Mesenchymal stem cell (in vitro differentiated cells and primary cell): ENCODE results near the gene NACC2.

Experiments used
- DNase-seq: peaks from one replicate; pipeline ENCODE4 v3.0.0-alpha.2; 2013
- H2AFZ ChIP-seq: one replicate; pipeline ENCODE4 v1.6.1; 2013; ENCODE audit warnings: low read depth, mild to moderate bottlenecking, control low read depth, inconsistent platforms, low read length, moderate library complexity
- H2AK5ac ChIP-seq: 2 replicates; pipeline ENCODE4 v1.6.1; 2013; ENCODE audit warnings: low read length, moderate library complexity, mild to moderate bottlenecking, inconsistent platforms; ENCODE audit not compliant: severe bottlenecking
- H2BK120ac ChIP-seq: one replicate; pipeline ENCODE4 v1.6.1; 2013; ENCODE audit warnings: low read depth, mild to moderate bottlenecking, inconsistent platforms, low read length, moderate library complexity
- H2BK12ac ChIP-seq, 2 experiments: one replicate each; pipeline ENCODE4 v1.6.1; 2013; ENCODE audit warnings: inconsistent platforms in 2 of 2, low read length in 2 of 2, mild to moderate bottlenecking in 2 of 2, moderate library complexity in 2 of 2, control low read depth in 1 of 2
- H2BK15ac ChIP-seq: one replicate; pipeline ENCODE4 v1.6.1; 2013; ENCODE audit warnings: mild to moderate bottlenecking, low read depth, inconsistent platforms; ENCODE audit not compliant: poor library complexity, severe bottlenecking
- H2BK5ac ChIP-seq: 2 replicates; pipeline ENCODE4 v1.6.1; 2013; ENCODE audit warnings: low read depth, mild to moderate bottlenecking, low read length, control low read depth, inconsistent platforms; ENCODE audit not compliant: poor library complexity, severe bottlenecking
- H3K14ac ChIP-seq, 2 experiments: one replicate each; pipeline ENCODE4 v1.6.1; 2013; ENCODE audit warnings: inconsistent platforms in 2 of 2, low read length in 2 of 2, control low read depth in 1 of 2, mild to moderate bottlenecking in 1 of 2, moderate library complexity in 1 of 2
- H3K18ac ChIP-seq, 2 experiments: one replicate each; pipeline ENCODE4 v1.6.1; 2013; ENCODE audit warnings: inconsistent platforms in 2 of 2, low read length in 2 of 2, control low read depth in 1 of 2, low read depth in 1 of 2, mild to moderate bottlenecking in 1 of 2
- H3K23ac ChIP-seq, 2 experiments: one replicate each; pipeline ENCODE4 v1.6.1; 2013; ENCODE audit warnings: inconsistent platforms in 2 of 2, low read length in 2 of 2, mild to moderate bottlenecking in 2 of 2, moderate library complexity in 2 of 2, control low read depth in 1 of 2
- H3K27ac ChIP-seq: 2 replicates; pipeline ENCODE4 v1.5.1; 2013; ENCODE audit warnings: mild to moderate bottlenecking, moderate library complexity, low read length, control low read depth, inconsistent platforms; ENCODE audit not compliant: poor library complexity, severe bottlenecking
- H3K27me3 ChIP-seq, 2 experiments: 2 replicates each; pipeline versions ENCODE4 v1.6.1 to v1.7.0; 2013; ENCODE audit warnings: low read length in 2 of 2, mild to moderate bottlenecking in 2 of 2, moderate library complexity in 2 of 2, control low read depth in 1 of 2, inconsistent platforms in 1 of 2; ENCODE audit not compliant: control insufficient read depth in 1 of 2, insufficient read depth in 1 of 2
- H3K36me3 ChIP-seq, 2 experiments: 2 replicates each; pipeline versions ENCODE4 v1.6.1 to v1.7.0; 2013; ENCODE audit warnings: low read length in 2 of 2, control low read depth in 1 of 2, inconsistent platforms in 1 of 2, low read depth in 1 of 2, mild to moderate bottlenecking in 1 of 2; ENCODE audit not compliant: insufficient read depth in 2 of 2, control insufficient read depth in 1 of 2
- H3K4ac ChIP-seq, 2 experiments: one replicate each; pipeline ENCODE4 v1.6.1; 2013; ENCODE audit warnings: inconsistent platforms in 2 of 2, low read length in 2 of 2, mild to moderate bottlenecking in 2 of 2, moderate library complexity in 2 of 2, control low read depth in 1 of 2, low read depth in 1 of 2
- H3K4me1 ChIP-seq: 2 replicates; pipeline ENCODE4 v1.6.1; 2013; ENCODE audit warnings: low read depth, low read length, control low read depth; ENCODE audit not compliant: control insufficient read depth, insufficient read depth
- H3K4me2 ChIP-seq: 2 replicates; pipeline ENCODE4 v1.6.1; 2013; ENCODE audit warnings: low read length, mild to moderate bottlenecking, inconsistent platforms; ENCODE audit not compliant: poor library complexity, severe bottlenecking
- H3K4me3 ChIP-seq, 2 experiments: 2 replicates each; pipeline versions ENCODE4 v1.5.1 to v1.7.0; 2013; ENCODE audit warnings: low read length in 2 of 2, mild to moderate bottlenecking in 2 of 2, control low read depth in 1 of 2, low read depth in 1 of 2; ENCODE audit not compliant: insufficient read depth in 1 of 2
- H3K79me1 ChIP-seq: replicated peaks from 2 replicates; pipeline ENCODE4 v1.6.1; 2013; ENCODE audit warnings: mild to moderate bottlenecking, control low read depth, low read length, inconsistent platforms; ENCODE audit not compliant: poor library complexity, severe bottlenecking
- H3K9ac ChIP-seq: 2 replicates; pipeline ENCODE4 v1.7.0; 2013; ENCODE audit warnings: mild to moderate bottlenecking, low read length, moderate library complexity
- H3K9me3 ChIP-seq: 2 replicates; pipeline ENCODE4 v1.7.0; 2013; ENCODE audit warnings: mild to moderate bottlenecking, low read length; ENCODE audit not compliant: control insufficient read depth
- H4K8ac ChIP-seq: one replicate; pipeline ENCODE4 v1.6.1; 2013; ENCODE audit warnings: inconsistent platforms, mild to moderate bottlenecking, low read length, moderate library complexity
- H4K91ac ChIP-seq: one replicate; pipeline ENCODE4 v1.6.1; 2013; ENCODE audit warnings: mild to moderate bottlenecking, low read length, inconsistent platforms
- WGBS: methylation state at CpG from one replicate; pipeline ENCODE4 v1.1.7; 2013; ENCODE audit warnings: mixed read lengths; 5-methylcytosine and 5-hydroxymethylcytosine counted together

NACC2 gene

GRCh38 chr9:136010176-136010575, 84.9 kb downstream of the NACC2 start:
- Histone ChIP-seq H3K18ac (peak overlapping the region; percentile 57 to 93), H3K79me1 (peaks cover 56% of the 10 kb centered on the region), H2AFZ (no peak overlapping the region), H4K8ac (peak overlapping the region; percentile 79), H3K4me1 (peaks cover 49% of the 10 kb centered on the region), H2BK12ac (peak overlapping the region; percentile 28 to 88), H3K36me3 (peaks cover 3 to 85% of the 10 kb centered on the region in 2 experiments), H3K9me3 (no peaks in the 10 kb centered on the region), H3K4ac (peak overlapping the region; percentile 46 to 57), H3K27ac (no peak overlapping the region), H2BK5ac (no peak overlapping the region), H3K9ac (no peak overlapping the region), H3K27me3 (no peaks in the 10 kb centered on the region), H2AK5ac (no peak overlapping the region), H2BK15ac (peak overlapping the region; percentile 12), H3K4me3 (no peak overlapping the region), H3K14ac (peak overlapping the region in 1 of 2 experiments; percentile 93), H4K91ac (peak overlapping the region; percentile 77), H3K4me2 (no peak overlapping the region), H2BK120ac (no peak overlapping the region), H3K23ac (no peak overlapping the region)
- DNase-seq = no peak
- WGBS = 97% methylated on average over 17 of the region's 17 CpGs

- WGBS = 94% methylated on average over 16 of the region's 16 CpGs
- Histone ChIP-seq H2BK120ac (peak overlapping the region; percentile 4), H3K4me3 (no peak overlapping the region), H2BK5ac (no peak overlapping the region), H3K9me3 (no peaks in the 10 kb centered on the region), H2AK5ac (no peak overlapping the region), H3K36me3 (peaks cover 3 to 85% of the 10 kb centered on the region in 2 experiments), H3K4ac (peak overlapping the region in 1 of 2 experiments; percentile 77), H3K27me3 (no peaks in the 10 kb centered on the region), H3K18ac (peak overlapping the region; percentile 87 to 93), H4K91ac (peak overlapping the region; percentile 97), H2AFZ (no peak overlapping the region), H2BK12ac (peak overlapping the region; percentile 20 to 99), H3K23ac (peak overlapping the region in 1 of 2 experiments; percentile 41), H3K79me1 (peaks cover 49% of the 10 kb centered on the region), H3K4me1 (peaks cover 50% of the 10 kb centered on the region), H3K4me2 (no peak overlapping the region), H3K9ac (no peak overlapping the region), H2BK15ac (peak overlapping the region; percentile 30), H3K14ac (peak overlapping the region in 1 of 2 experiments; percentile 91), H4K8ac (peak overlapping the region; percentile 95), H3K27ac (no peak overlapping the region)
- no peak for DNase-seq
Measured at GRCh38 chr9:136009516-136009915, 85.6 kb downstream of the NACC2 start.

GRCh38 chr9:136008693-136008997, 86.4 kb downstream of the NACC2 start:
- Histone ChIP-seq H2BK120ac (peak overlapping the region; percentile 86), H3K4me3 (no peak overlapping the region), H3K4ac (peak overlapping the region; percentile 77 to 87), H2BK15ac (peak overlapping the region; percentile 84), H4K91ac (peak overlapping the region; percentile 97), H3K36me3 (peaks cover 3 to 79% of the 10 kb centered on the region in 2 experiments), H2BK12ac (peak overlapping the region; percentile 92 to 99), H3K4me2 (no peak overlapping the region), H3K79me1 (peaks cover 43% of the 10 kb centered on the region), H3K14ac (peak overlapping the region in 1 of 2 experiments; percentile 96), H3K9ac (no peak overlapping the region), H3K4me1 (peaks cover 56% of the 10 kb centered on the region), H3K27me3 (no peaks in the 10 kb centered on the region), H4K8ac (peak overlapping the region; percentile 95), H3K27ac (no peak overlapping the region), H2AK5ac (no peak overlapping the region), H3K18ac (peak overlapping the region; percentile 89 to 93), H2AFZ (no peak overlapping the region), H3K23ac (peak overlapping the region in 1 of 2 experiments; percentile 85), H3K9me3 (no peaks in the 10 kb centered on the region), H2BK5ac (no peak overlapping the region)
- DNase-seq = no peak
- WGBS = 28% methylated on average over 17 of the region's 21 CpGs

- Histone ChIP-seq H3K4ac (peak overlapping the region; percentile 92 to 97), H3K79me1 (peaks cover 38% of the 10 kb centered on the region), H2AFZ (no peak overlapping the region), H2BK5ac (no peak overlapping the region), H3K36me3 (peaks cover 3 to 73% of the 10 kb centered on the region in 2 experiments), H3K27ac (no peak overlapping the region), H3K23ac (peak overlapping the region in 1 of 2 experiments; percentile 84), H3K18ac (peak overlapping the region; percentile 89 to 99), H3K9me3 (no peaks in the 10 kb centered on the region), H3K27me3 (no peaks in the 10 kb centered on the region), H3K4me1 (peaks cover 57% of the 10 kb centered on the region), H2BK12ac (peak overlapping the region; percentile 80 to 98), H3K4me2 (no peak overlapping the region), H3K9ac (no peak overlapping the region), H4K8ac (peak overlapping the region; percentile 93), H2BK120ac (peak overlapping the region; percentile 94), H3K4me3 (no peak overlapping the region), H2BK15ac (peak overlapping the region; percentile 60), H4K91ac (peak overlapping the region; percentile 98), H3K14ac (peak overlapping the region in 1 of 2 experiments; percentile 98), H2AK5ac (no peak overlapping the region)
- peak; percentile 96 for DNase-seq
- WGBS = 50% methylated on average over 23 of the region's 24 CpGs
Measured at GRCh38 chr9:136007934-136008692, 87.0 kb downstream of the NACC2 start.
